GM19099 (cell line): Measurements from ENCODE around the gene ASF1A.

Experiments
- POLR2A ChIP-seq: IDR thresholded peaks from 3 replicates; pipeline ENCODE4 v1.6.1; 2011; ENCODE audit warnings: low read depth; ENCODE audit not compliant: insufficient read length; ENCODE audit errors: extremely low read depth

The ASF1A gene

DNA sequence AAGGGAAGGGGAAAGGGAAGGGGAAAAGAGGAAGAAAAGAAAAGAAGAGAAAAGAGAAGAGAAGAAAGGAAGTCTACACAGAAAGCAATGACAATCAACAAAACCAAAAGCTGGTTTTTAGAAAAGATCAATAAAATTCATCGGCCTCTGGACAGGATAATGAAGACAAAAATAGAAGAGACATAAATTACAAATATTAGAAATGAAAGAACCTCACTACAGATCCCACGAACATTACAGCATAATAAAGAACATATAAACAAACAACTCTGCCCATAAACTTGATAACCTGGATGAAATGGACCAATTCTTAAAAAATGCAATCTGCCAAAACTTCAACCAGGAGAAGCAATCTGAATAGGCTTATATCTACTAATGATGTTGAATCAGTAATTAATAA lies 20.7 kb upstream of the ASF1A start:
- no peak for TF ChIP-seq POLR2A

DNA sequence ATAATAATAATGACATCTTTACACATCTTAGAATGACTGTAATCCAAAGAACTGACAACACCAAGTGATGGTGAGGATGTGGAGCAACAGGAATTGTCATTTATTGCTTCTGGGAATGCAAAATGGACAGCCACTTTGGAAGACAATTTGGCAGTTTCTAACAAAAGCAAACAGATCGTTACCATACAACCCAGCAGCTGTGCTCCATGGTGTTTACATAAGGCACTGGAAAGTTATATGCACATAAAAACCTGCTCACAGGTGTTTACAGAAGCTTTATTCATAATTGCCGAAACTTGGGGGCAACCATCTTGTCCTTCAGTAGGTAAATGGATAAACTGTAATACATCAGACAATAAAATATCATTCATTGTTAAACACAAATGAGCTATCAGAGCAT lies 18.3 kb upstream of the ASF1A start:
- TF ChIP-seq POLR2A, result no peak

DNA sequence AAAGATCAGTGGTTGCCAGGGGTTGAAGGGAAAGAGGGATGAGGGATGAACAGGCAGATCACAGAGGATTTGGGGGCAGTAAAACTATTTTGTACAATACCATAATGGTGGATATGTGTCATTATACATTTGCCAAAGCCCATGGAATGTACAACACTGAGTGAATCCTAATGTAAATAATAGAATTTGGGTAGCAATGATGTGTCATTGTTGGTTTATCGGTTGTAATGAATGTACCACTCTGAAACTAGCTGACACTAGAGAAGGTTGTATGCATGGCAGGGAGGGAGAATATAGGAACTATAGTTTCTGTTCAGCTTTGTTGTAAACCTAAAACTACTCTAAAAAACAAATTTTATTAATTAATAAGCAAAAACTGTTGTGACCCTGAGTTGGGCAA lies 17.8 kb upstream of the ASF1A start:
- TF ChIP-seq POLR2A, result no peak

DNA sequence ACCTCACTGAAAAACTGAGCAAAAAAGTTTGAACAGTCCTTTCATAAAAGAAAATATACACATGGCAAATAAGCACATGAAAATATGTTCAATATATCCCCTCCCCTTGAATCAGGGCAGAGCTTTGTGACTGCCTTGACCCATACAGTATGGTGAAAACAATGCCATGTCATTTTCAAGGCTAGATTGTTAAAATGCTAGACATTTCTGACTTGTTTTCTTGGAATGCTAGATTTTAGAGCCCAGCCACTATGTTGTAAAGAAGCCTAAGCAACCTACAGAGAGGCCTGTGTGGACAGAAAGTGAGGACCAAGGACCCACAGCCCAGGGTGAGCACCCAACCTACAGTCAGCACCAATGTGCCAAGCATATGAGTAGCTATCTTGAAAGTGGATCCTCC lies 17.1 kb upstream of the ASF1A start:
- no peak for TF ChIP-seq POLR2A

DNA sequence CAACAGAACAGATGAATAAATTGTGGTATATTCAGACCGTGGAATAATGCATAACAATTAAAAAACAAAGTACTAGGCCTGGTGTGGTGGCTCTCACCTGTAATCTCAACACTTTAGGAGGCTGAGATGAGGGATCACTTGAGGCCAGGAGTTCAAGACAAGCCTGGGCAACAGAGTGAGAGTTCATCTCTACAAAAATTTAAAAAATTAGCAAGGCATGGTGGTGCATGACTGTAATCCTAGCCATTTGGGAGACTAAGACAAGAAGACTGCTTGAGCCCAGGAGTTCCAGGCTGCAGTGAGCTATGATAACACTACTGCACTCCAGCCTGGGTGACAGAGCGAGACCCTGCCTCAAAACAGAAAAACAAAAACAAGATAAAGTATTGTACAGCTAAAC lies 16.1 kb upstream of the ASF1A start:
- no peak for TF ChIP-seq POLR2A

DNA sequence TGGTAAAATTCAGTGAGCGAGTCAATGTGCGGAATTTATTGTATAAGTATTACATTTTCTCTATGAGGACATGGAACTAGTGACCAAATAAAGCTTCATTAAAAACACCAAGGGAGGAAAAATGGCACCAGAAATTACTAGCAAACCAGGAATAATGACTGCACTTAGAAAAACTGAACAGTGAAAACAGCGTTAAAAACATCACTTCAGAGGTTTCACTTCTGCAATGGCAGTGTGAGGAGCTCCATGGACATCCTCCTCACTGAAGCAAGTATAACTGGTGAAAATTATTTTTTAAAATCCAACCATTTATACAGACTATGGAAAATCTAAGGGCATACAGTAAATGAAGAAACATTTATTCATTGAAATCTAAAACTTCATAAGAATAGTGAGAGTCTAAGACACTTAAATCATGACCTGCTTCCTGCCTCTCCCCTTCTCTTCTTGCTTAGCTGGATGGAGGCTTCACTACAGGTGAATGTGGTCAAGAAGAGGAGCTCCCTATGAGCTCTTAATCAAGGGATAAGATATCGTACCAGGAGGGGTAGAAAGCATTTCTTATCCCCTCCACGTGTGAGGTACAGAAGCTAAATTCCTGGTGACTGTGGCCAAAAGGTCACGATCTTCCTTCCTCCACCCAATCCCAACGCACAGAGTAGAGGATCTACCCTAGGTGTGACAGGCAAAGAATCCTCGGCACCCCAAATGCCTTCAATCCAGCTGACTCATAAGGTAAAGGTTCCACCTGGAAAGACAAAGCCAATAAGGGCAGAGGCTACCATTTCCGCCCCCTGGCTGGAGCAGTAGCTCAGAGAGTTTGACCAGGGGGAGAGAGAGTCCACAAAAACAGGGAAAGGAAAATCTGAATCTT lies 12.3 kb upstream of the ASF1A start:
- no peak for TF ChIP-seq POLR2A

DNA sequence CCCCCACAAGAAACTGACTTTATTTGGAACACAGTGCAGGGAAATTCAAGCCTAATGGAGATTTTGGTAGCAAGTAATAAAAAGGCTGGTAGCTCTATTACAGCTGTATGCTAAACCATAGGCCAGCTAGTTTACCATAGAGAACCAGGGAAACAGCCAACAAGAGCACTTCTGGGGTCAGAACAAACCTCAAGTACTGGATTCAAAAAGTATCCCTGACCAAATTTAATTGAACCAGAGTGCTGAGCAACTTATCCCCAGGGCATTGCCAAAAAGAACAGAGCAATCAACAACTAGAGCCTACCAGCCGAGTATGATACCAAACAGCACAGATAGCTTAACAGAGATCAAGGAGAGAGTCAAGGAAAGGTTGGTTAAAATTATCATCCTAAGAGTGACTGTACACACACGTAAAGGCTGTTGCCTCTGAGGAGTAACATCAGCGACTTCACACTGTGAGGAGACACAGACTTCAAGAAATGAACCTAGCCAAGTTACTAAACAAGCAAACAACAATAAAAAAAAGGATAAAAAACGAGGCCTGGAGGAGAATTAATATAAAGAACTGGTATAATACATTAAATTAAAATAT lies 11.5 kb upstream of the ASF1A start:
- no peak for TF ChIP-seq POLR2A

DNA sequence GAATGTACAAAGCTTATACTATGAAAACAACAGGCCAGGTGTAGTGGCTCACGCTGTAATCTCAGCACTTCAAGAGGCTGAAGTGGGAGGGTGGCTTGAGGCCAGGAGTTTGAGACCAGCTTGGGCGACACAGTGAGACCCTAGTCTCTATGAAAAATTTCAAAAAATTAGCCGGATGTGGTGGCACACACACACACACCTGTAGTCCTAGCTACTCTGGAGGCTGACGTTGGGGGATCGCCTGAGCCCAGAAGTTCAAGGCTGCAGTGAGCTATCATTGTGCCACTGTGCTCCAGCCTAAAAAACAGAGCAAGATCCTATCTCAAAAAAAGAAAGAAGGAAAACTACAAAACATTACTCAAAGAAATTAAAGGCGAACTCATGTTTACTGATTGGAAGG lies 7.3 kb upstream of the ASF1A start:
- no peak for TF ChIP-seq POLR2A

DNA sequence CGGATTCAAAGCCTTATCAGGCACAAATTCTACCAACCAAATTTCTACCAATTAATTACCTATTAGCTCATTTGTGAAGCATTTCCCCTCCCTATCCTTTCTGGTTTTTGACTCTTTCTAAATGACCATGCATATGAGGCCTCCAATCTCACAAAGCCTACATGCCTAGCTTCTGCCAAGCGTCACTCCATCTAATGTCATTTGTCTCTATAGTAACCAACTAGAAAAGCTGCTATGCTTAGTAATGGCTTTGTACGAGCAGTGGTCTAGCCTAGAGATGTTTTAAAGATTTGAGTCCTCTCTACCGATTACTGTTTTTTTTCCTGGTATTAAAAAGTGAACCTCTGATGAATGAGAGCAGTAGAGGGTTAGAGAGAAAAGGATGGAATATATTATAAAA lies 4.8 kb upstream of the ASF1A start:
- TF ChIP-seq POLR2A, result no peak

DNA sequence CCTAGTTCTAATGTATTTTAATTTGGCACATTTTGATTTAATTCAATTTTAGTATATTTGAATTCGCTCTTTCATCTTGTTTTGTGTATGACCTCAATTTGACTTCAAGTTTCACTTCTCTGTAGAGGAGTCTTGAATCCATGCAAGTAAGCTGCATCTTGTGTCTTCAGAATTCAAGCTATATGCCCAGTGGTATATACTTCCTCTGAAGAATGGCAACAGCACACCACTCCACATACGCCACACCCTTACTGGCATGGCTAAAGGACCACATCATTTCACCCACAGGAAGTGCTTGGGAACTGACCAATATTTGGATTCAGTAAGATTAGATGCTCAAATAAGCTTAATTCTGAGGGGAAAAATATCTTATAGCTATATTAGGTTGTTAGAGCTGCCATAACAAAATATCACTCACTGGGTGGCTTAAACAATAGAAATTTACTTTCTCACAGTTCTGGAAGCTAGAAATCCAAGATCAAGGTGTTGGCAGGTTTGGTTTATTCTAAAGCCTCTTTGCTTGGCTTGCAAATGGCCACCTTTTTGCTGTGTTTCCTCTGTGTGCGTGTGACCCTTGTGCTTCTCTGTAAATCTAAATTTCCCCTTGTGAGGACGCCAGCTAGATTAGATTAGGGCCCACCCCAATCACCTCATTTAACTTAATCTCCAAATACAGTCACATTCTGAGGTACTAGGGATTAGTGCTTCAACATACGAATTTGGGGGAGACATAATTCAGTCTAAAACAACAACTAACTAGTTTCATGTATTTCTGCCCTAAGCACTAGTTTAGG lies 2.8 kb upstream of the ASF1A start:
- no peak for TF ChIP-seq POLR2A

DNA sequence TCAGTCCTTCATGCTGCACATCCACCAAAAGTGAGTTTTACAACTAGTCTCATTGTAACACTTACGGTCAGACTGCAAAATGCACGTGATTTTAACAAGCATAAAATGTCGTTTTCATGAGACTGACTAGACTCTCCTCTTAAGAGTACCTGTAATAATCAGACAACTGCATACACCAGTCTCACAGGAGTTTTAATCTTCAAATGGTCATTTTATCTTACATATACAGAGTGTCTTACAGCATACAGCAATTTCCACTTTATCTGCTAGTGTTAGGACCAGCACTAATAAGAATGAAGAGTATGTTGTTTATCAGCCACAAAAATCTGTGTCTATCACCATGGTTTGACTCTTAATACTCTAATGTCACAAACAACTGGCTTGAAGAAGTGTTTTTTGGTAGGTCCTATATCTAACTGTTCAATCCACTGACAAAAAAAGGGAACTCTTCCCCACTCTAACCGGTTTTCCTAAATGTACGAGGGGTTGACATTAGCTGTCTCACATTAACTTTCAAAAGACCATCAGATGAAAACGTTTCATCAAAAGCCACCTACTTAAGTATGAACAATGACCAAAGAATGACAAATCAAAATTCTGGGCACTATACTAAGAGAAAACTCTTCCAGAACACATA lies 1.5 kb upstream of the ASF1A start:
- no peak for TF ChIP-seq POLR2A

DNA sequence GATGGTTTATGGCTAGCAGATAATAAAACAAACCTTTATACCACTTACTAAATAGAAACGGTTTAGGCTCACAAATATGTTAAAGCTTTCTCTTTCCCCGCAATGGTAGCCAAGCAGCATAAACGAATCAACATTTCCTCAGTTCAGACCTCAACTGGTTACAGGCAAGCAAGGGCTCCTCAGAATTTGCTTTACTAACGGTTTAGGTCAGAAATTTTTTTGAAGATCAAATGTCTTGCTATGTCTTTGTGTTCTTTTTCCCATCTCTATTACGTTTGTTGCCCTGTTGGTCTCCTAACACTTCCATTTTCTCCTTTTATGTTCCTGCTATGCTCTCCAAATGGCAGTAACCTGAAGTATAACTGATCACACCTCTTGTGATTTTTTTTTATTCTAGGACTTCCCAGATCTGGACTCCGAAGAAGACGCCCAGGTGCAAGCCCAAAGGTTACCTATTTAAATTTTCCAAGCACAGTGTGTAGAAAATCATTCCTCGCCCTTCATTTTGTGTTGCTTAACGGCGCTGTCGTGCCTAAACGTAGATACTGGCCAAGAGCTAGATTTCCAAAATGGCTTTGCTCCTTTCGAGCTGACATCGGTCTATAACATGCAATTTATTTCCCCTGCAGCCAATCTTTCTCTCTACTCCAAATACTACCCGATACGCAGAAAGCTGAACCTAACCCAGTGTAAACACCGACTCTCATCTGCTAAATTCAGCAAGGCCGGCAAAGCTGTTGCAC lies 717 bp upstream of the ASF1A start:
- TF ChIP-seq POLR2A, result no peak

DNA sequence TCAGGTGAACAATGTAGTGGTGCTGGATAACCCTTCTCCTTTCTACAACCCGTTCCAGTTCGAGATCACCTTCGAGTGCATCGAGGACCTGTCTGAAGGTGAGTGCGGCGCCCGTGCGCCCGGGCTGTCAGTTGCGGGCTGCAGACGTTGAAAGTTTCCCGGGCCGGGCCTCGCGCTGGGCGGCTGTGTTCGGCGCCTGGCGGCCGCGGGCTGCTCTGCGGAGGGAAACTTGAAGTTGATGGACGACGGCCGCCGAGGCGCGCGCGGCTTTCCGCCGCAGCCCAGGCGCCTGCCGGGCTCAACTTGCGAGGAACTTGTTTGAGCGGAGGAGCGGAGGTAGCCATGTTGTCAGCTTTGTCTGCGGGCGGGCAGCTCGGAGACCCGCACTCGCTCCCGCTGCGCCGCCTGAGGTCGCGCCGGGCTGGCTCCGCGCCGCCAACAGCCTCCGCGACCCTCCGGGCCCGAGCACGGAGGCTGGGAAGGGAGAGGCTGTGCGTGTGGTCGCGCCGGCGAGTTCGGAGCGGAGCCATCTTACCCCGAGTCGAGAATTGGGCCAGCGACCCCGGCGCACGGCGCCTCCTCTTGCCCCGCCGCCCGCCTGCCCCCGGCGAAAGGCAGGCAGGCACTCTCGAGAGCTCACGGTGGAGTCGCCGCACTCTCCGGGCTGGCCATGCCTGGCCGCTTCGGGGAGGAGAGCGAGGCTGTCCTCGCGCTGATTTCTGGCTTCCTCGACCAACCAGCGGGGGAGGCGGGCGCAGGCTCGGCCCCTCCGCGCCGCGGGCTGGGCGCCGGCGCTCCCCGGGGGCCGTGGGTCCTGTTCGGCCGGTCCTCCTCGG lies 691 bp downstream of the ASF1A start:
- TF ChIP-seq POLR2A, result peak; percentile 74

DNA sequence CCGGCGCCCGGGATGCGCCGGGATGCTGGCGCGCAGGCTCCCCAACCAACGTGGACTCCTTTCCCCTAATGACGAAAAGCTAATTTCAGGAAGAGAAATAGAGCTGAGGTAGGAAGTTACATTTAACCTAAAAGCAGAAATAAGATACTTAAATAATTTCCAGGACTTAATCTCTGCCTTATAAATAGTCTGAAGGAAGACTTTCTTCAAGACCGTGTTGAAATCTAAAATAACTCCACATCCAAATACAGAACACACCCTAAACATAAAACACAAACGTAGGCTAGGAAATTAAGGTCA lies 1.3 kb downstream of the ASF1A start:
- no peak for TF ChIP-seq POLR2A
